ENCODE measurements around the gene EIF1B.
"Not testable (repeated sequence)": the region's sequence is repeated elsewhere in the genome, so short reads cannot be mapped to it uniquely, and the experiment has no call there.

Gene EIF1B

DNA sequence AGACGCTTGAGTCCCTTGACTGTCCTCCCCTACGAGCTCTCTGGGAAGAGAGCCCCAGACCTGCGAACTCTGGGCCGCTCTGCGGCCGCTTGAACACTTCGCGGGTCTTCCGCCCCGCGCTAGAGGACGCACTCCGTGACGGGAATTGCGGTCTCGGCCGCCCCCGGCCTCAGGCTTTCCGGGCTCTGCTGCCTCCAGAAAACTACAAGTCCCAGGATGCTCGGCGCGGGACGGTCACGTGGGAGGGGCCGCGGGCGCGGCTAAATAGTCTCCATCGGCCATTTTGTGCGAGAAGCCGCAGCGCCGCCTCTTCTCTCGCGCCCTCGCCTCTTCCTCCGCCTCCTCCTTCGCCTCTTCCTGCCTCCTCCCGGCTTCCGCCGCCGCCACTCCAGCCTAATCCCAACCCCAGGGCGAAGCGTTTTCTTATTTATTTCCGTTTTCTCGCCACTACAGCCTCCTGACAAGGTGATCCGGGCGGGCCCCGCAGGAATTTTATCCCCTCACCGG lies at the start of gene EIF1B:
Gene EIF1B, plus strand, starts transcription at position 290 of the 507 bp plus-strand sequence. CDS start 235 bp downstream, outside the sequence.
- DNase-seq: peak; percentile 98 to 99

DNA sequence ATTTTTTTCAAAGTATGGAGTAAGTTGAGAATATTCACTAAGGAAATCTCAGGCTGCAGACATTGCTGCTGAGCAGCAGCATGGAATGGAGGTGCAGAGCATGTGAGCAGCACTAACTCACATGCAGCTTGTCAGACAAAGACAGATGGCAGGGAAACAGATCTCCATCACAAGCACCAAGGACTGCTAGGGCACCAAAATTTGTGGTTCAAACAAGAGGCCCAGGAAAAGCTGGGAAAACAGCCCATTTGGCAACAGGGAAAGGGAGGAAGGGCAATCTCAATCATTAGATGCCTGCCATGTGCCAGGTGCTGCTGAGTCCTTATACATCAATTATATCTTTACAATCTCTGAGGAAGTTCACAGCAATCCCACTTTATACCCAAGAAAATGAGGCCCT lies 47.2 kb upstream of the EIF1B start:
- DNase-seq: no peak

GRCh38 chr3:40264451-40264850 lies 45.1 kb upstream of the EIF1B start:
- DNase-seq: no peak

DNA sequence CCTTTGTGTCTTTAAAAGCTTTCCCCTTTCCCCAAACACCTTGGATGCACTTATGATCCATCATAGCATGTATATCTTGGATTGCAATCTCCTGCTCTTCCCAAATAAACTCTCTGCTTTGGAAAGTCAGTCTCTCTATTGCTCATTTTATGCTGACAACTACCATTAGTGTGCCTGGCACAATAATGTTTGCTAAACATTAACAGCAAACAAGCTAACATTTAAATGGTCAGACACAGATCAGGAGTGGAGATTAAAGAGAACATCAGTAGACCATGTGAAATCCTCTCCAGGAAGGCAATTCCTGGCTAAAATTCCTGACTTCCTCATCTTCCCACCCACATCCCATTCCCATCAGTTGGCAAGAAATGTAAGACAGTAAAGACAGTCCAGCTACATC lies 44.3 kb upstream of the EIF1B start:
- DNase-seq: no peak

DNA sequence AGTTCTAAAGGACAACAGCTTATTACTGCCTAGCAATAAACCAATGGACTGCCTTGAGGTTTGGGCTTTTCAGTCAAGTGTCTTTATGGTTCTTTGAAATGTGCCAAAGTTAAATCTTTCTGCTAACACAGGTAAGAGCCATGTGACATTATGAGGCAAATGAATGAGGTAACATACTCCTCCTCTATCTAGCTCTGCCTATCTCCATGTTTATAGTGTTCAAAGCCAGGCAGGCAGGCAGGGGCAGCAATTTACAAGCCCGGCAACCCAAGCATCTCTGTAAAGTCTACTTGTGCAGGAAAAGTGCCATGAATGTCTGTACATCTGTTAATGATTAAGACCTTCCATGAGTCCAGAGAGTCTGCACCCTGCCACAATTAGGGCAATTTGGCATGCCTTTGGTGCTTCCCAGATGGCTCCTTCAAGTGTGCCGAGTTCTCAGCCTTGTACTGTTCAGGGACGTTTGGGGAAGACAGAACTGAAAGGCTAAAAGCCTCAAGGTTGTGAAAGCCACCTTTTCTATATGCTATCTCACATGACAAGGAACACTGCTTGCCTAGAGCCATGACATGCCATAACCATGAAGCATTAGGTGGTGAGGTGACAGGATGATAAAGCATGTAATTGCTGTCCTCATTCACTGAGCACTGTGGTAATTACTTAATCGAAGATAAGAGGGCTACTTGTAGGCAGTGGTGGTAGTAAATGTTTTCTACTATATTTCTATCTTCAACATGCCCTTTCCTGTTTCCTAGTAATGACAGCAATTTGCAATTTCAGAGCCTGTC lies 41.4 kb upstream of the EIF1B start:
- no peak for DNase-seq

- no peak for DNase-seq
These were observed 40.5 kb upstream of the EIF1B start for GRCh38 chr3:40268802-40269524.

GRCh38 chr3:40278791-40279190 lies 30.7 kb upstream of the EIF1B start:
- DNase-seq: no peak

DNA sequence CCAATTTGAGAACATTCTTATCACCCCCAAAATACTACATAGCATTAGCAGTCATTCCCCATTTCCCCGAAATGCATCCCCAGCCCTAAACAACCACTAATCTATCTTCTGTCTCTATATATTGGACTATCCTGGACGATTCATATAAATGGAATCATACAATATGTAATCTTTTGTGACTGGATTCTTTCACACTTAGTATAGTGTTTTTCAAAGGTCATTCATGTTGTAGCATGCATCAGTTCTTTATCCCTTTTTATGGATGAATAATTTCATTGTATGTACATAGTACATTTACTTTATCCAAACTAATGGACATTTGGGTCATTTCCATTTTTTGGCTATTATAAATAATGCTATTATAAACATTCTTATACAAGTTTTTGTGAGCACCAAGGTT lies 27.5 kb upstream of the EIF1B start:
- DNase-seq: no peak

DNA sequence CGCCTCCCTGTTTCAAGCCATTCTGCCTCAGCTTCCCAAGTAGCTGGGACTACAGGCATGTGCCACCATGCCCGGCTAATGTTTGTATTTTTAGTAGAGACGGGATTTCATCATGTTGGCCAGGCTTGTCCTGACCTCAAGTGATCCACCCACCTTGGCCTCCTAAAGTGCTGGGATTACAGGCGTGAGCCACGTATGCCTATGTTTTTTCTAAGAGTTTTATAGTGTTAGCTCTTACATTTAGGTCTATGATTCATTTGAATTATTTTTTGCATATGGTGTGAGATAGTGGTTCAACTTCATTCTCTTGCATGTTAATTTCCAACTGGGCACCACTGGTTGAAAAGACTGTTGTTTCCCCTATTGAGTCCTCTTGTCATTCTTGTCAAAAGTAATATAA lies 26.4 kb upstream of the EIF1B start:
- DNase-seq: not testable (repeated sequence)

DNA sequence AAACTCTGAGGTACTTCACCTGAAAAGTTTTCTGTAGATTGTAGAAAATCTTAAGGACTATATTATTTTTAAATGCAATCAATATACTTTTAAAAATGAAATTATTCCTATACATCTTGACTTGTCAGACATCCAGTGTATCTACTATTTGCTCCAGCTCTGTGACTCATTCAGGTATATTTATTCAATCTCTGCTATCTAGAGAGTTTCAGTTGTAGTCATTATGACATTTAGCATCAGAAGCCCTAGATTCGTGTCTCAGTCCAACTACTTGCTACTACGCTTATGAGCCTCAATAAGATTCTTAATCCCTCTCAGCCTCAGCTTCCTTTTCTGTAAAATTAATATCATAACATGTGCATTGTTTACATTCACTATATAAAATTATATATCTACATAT lies 22.3 kb upstream of the EIF1B start:
- DNase-seq: no peak

GRCh38 chr3:40290396-40290795 lies 19.1 kb upstream of the EIF1B start:
- no peak for DNase-seq

DNA sequence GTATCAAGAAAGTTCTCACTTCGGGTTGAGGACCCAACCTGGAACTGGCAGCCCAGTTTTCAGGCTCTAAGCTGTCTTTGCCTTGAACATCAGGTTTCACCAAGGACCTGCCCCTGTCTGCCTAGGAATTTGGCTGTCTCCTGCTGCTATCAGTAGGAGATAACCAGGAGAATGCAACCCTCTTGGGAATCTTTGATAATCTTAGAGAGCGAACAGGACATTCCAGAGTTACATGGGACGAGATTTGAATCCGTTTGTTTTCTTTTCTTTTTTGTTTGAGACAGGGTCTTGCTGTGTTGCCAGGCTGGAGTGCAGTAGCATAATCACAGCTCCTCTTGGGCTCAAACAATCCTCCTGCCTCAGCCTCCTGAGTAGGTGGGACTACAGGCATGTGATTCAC lies 18.0 kb upstream of the EIF1B start:
- DNase-seq: no peak

- DNase-seq: no peak
These were observed 16.7 kb upstream of the EIF1B start for GRCh38 chr3:40292637-40293349.

DNA sequence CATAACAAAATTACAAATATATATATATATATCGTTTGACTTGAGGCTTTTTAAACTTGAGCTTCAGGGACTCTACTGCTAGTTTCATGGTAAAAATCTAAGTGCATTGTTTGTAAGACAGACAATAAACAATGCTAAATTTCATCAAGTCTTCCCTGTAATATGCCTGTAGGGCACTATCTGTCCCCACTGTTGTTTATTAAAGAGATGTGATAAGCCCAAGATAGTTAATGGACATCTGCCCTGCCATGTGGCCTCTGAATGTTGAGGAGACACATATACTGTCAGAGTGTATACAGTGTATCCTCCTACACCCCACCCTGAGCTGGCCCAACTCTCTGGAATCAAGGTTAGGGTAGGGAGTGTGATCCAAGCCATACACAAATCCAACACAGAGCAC lies 15.1 kb upstream of the EIF1B start:
- no peak for DNase-seq

DNA sequence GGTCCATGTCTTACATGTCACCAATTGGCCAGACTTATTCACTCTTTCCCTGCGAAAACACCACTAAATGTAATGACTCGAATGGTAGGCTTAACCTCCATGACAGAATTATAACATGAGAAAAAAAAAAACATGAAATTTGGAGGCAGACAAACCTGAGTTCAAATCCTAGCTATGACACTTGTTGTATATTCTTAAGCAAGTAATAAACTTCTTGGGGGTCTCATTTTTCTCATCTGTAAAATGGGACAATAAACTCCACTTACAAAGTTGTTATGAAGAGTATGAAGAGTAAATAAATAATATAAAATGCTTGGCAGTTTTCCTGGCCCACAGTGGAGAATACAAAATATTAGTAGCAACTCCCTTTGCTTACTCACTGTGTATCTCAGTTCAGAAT lies 11.4 kb upstream of the EIF1B start:
- DNase-seq: no peak

GRCh38 chr3:40299130-40299720 lies 10.3 kb upstream of the EIF1B start:
- DNase-seq: no peak

DNA sequence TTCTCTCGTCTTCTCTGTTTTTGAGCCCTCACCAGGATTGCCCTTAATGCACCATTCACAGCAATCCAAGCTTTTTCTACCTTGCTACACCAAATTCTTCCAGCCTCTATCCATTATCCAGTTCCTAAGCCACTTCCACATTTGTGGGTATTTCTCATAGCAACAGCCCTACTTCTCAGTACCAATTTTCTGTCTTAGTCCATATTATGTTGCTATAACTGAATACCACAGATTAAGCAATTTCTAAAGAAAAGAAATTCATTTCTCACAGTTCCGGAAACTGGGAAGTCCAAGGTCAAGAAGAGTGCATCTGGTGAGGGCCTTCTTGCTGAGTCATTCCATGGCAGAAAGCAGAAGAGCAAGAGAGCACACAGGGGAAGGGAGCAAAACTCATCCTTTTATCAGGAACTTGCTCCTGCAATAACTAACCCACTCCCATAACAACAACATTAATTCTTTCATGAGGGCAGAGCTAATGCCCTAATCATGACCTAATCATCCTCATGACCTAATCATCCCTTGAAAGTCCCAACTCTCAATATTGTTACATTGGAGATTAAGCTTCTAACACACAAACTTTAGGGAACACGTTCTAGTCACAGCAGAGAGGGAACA lies 9.7 kb upstream of the EIF1B start:
- DNase-seq: no peak

DNA sequence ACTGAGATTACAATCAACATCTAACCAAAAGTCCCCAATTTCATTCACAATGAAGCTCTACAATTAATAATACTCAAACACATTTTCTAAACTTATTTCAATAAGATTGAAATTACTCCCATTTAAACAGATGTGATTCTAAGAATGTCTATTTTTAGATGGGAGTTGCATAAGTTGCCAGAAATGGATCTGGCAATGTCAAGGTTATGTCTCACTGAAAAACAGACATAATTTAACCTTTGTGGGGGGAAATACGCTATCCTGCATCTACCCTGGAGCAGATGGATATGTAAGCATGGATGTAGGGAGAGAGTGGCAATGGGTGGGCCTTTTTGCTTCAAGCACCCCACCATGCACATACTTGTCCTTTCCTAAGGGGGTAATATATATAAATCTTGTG lies 6.7 kb upstream of the EIF1B start:
- no peak for DNase-seq

- DNase-seq: no peak
These were observed 5.2 kb upstream of the EIF1B start for GRCh38 chr3:40304352-40304751.

- DNase-seq: no peak
These were observed 3.2 kb upstream of the EIF1B start for GRCh38 chr3:40306336-40306735.

DNA sequence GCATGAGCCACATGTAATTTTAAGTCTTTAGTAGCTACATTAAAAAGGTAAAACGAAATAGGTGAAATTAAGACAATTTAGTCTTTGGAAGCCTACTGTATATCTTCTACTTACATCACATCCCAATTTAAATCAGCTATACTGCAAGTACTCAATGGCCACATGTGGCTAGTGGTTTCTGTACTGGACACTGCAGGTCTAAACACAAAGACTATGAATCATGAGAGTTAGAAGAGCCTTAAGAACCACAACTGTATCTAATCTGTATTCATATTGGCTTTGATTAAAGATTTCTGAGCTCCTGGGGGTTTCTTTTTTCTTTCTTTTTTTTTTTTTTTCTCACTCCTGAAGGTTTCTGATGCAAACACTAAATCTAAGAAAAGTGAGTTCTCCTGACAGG lies 2.3 kb upstream of the EIF1B start:
- DNase-seq: no peak

DNA sequence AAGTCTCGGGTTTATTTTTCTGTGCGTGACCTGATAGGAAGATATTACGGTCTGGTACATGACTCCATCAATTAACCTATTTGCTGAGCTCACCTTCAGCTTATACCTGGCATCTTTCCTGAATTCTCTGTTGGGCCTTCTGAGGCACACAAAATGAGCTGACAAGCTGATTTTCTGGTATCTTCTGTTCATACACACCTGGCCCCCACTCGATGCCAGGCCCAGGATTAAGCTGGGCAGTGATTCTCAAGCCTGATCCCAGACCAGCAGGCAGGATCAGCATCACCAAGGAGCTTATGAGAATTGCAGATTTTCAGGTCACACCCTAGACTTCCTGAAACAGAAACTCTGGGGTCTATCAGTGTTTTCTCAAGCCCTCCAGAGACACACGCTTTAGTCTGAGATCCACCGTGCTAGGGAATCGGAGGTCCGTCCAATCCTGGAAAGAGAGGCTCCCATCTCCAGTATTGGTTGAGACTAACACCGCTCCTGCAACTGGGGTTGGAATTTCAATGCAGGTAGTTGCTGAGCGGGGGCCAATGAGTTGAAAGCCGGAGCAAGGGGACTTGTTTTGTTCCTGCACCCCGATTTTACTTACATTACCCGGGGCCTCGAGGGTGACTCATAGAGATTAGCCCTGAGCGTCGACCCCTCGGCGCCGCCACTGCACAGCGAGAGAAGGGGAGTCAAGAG lies 636 bp upstream of the EIF1B start:
- DNase-seq: no peak
